ENCODE measurements around the gene ANKRD31.

Gene ANKRD31

DNA sequence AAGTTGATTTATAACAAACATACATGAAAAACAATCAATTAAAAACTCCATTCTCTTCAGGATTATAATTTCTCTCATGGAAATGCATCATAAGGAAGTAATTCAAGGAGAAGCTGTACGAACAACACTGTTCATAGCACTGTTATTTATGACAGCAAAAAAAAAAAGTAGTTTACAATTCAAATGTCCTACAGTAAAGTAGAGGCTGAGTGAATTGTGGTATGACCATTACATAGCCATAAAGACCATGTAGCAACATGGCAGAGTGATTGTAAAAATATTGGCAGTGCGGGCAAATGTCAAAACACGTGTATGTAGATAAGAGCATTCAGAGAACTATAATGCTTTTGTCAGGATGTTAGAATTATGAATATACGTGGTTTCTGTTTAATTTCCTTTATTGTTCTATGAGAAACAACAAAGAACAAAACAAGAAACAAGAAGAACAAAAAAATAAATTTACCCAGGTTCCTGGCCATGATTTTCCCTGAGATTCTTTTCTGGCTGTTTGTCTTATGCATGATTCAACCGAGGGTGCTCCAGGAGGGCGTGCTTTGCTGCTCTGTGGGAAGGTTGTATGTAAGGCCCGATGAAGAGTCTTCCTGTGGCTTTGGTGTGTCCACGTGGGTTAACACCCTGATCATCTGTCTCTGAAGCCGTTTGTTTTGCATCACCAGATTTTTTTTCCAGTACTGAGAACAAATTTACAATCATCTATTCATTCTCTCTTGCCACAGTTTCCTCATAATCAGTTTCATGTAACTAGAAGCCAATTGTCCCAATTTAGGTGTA, 213.1 kb downstream of the ANKRD31 start:
- no peak for DNase-seq

- no peak for DNase-seq
These were observed 214.9 kb downstream of the ANKRD31 start for GRCh38 chr5:75021800-75022199.

- no peak for DNase-seq
These were observed 215.5 kb downstream of the ANKRD31 start for GRCh38 chr5:75021219-75021618.

- no peak for DNase-seq
These were observed 216.5 kb downstream of the ANKRD31 start for GRCh38 chr5:75020016-75020656.

- DNase-seq = no peak
These were observed 217.7 kb downstream of the ANKRD31 start for GRCh38 chr5:75018805-75019587.

All from NCI-H2171 (cell line).